VCaP (cell line): Measurements from ENCODE around the gene INPP5E.

Experiments
- H3K27ac ChIP-seq: fragments of 450-650 bp; 2 replicates; pipeline ENCODE4 v1.5.1; 2017
- CTCF ChIP-seq: fragments of 450-650 bp; conservative IDR thresholded peaks from 2 replicates; pipeline ENCODE4 v1.5.1; 2017; ENCODE audit warnings: mild to moderate bottlenecking, moderate library complexity

The INPP5E gene

GRCh38 chr9:136398286-136398685 is 41.4 kb downstream of the INPP5E start:
- peak overlapping the region; percentile 98 for H3K27ac ChIP-seq
- TF ChIP-seq CTCF: no peak

- H3K27ac ChIP-seq: peak overlapping the region; percentile 98
- no peak for TF ChIP-seq CTCF
Measured at GRCh38 chr9:136397643-136398042, 42.0 kb downstream of the INPP5E start.

GRCh38 chr9:136396219-136396515 is 43.5 kb downstream of the INPP5E start:
- peak overlapping the region; percentile 98 for H3K27ac ChIP-seq
- no peak for TF ChIP-seq CTCF

- H3K27ac ChIP-seq: peak overlapping the region; percentile 98
- no peak for TF ChIP-seq CTCF
Measured at GRCh38 chr9:136395345-136396218, 44.1 kb downstream of the INPP5E start.

GRCh38 chr9:136395020-136395340 is 44.7 kb downstream of the INPP5E start:
- H3K27ac ChIP-seq: peak overlapping the region; percentile 98
- no peak for TF ChIP-seq CTCF

GRCh38 chr9:136394312-136395019 is 45.2 kb downstream of the INPP5E start:
- no peak for TF ChIP-seq CTCF
- H3K27ac ChIP-seq: peak overlapping the region; percentile 98

- peak overlapping the region; percentile 98 for H3K27ac ChIP-seq
- TF ChIP-seq CTCF: no peak
Measured at GRCh38 chr9:136393531-136393930, 46.1 kb downstream of the INPP5E start.
